Measurements from ENCODE around the gene RRAS2.
"Not testable (repeated sequence)": the region's sequence is repeated elsewhere in the genome, so short reads cannot be mapped to it uniquely, and the experiment has no call there.

The RRAS2 gene

DNA sequence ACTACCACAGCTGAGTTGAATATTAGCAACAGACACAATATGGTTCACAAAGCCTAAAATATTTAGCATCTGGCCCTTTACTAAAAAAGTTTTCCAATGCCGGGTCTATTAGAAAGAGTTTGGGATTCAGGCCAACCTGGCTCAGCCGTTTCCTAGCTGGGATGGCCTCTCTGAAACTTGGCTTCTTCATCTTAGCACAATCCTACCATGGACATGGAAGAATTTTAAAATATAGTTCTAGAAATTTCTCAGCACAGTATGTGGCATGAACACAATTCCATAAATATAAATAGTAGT lies 103.8 kb downstream of the RRAS2 start:
- DNase-seq (ENCODE audit: low read depth in 2 of 2) = no peak

- no peak for DNase-seq (ENCODE audit: low read depth in 2 of 2)
Measured at GRCh38 chr11:14254533-14255237, 104.3 kb downstream of the RRAS2 start.

- DNase-seq (ENCODE audit: low read depth in 2 of 2) = no peak
Measured at GRCh38 chr11:14253840-14254239, 105.1 kb downstream of the RRAS2 start.

DNA sequence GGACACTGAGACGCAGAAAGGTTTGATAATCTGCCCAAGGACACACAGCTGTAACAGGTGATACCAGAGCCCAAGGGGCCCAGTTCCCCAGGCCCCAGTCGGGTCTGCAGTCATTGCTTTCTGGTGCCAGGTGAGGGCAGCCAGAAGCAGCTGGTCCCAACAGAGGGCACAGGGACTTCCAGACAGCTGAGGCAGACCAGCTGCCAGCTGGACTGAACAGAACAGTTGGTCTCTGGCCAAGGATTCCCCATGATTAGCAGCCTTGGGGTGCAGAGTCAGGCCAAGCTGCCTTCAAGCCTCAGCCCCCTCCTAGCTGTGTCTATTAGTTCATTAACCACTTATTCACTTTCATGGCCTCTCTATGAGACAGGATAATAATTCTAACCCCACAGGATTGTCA lies 105.6 kb downstream of the RRAS2 start:
- DNase-seq (ENCODE audit: low read depth in 2 of 2) = no peak

- not testable (repeated sequence) for DNase-seq (ENCODE audit: low read depth in 2 of 2)
Measured at GRCh38 chr11:14252501-14252900, 106.5 kb downstream of the RRAS2 start.

DNA sequence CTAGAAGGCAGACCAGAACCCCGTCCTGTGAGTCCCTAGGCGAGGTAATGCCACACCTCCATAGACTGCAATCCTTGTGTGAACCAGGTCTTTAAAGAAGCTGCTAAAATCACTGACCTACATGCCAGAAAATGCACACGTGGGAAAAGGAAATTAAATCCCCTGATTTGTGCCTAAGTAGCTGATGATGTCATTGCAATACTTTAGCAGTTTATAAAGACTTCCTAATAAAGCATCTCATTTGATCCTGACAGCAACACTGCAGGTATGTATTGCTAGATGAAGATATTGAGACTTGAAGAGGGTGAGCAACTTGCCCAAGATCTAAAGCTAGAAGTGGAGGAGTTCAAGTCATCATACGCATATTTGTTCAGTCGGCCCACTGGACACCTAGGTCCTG lies 107.2 kb downstream of the RRAS2 start:
- no peak for DNase-seq (ENCODE audit: low read depth in 2 of 2)

- peak; percentile 30 to 56 for DNase-seq (ENCODE audit: low read depth in 2 of 2)
Measured at GRCh38 chr11:14249121-14249963, 109.6 kb downstream of the RRAS2 start.

DNA sequence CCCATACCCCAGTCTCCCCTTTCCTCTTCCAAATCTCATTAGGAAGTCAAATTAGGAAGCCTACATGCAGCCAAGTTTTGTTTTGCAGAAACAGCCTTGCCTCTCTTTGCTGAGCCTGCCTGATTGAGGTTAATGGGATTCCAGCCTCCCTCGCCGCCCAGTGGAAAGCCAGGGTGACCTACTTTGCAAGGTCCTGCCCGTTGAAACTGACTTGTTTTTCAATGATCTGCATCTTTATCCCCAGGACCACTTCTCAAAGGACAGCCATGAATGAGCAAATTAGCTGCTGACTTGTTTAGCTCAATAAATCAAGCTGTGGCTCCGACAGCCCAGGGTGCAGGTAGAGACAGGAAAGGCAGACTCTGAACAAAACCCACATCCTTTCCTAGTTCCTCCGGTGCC lies 110.4 kb downstream of the RRAS2 start:
- no peak for DNase-seq (ENCODE audit: low read depth in 2 of 2)

DNA sequence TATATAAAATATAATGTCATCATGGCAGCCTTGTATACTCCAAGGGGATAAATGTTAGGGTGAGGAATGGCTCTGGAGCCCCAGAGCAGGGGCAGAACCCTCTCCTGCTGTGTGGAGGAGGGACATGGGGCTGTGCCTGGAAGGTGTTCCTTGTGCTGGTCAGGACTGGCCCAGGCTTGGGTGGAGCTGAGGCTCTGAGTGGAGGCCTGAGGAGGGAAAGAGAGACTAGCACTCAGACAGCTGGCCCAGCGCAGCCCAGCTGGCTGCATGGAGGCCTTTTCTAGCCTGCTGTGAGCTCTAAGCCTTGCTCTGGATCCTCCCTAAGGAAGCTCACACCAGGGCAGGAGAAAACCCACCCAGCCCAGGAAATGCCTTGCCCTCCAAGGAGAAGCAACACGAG lies 113.5 kb downstream of the RRAS2 start:
- no peak for DNase-seq (ENCODE audit: low read depth in 2 of 2)

- DNase-seq (ENCODE audit: low read depth in 2 of 2) = no peak
Measured at GRCh38 chr11:14244926-14245325, 114.1 kb downstream of the RRAS2 start.

- no peak for DNase-seq (ENCODE audit: low read depth in 2 of 2)
Measured at GRCh38 chr11:14242733-14243132, 116.2 kb downstream of the RRAS2 start.

- DNase-seq (ENCODE audit: low read depth in 2 of 2) = no peak
Measured at GRCh38 chr11:14242187-14242586, 116.8 kb downstream of the RRAS2 start.

- no peak for DNase-seq (ENCODE audit: low read depth in 2 of 2)
Measured at GRCh38 chr11:14240951-14241350, 118.0 kb downstream of the RRAS2 start.

- no peak for DNase-seq (ENCODE audit: low read depth in 2 of 2)
Measured at GRCh38 chr11:14240221-14240620, 118.8 kb downstream of the RRAS2 start.

- DNase-seq (ENCODE audit: low read depth in 2 of 2) = no peak
Measured at GRCh38 chr11:14237444-14237961, 121.5 kb downstream of the RRAS2 start.

GRCh38 chr11:14235701-14236100 lies 123.3 kb downstream of the RRAS2 start:
- no peak for DNase-seq (ENCODE audit: low read depth in 2 of 2)

DNA sequence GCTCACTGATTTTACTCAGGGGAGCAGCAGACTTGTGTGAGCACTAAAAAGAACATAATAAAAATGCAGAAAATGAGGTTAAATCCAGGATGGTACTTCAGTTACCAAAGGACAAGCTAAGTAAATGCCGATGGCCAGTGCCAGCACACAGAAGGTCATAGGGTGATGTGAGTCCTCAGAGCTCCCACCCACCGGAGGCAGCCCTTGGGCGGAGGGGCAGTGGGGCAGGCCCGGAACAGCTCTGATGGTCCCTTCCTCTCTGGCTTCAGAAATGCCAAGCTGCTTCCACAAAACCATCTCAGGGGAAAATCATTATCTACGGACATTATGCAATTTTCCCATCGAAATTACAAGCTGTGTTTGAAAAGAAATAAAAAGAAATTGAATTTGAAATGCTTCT lies 124.5 kb downstream of the RRAS2 start:
- DNase-seq (ENCODE audit: low read depth in 2 of 2) = no peak

DNA sequence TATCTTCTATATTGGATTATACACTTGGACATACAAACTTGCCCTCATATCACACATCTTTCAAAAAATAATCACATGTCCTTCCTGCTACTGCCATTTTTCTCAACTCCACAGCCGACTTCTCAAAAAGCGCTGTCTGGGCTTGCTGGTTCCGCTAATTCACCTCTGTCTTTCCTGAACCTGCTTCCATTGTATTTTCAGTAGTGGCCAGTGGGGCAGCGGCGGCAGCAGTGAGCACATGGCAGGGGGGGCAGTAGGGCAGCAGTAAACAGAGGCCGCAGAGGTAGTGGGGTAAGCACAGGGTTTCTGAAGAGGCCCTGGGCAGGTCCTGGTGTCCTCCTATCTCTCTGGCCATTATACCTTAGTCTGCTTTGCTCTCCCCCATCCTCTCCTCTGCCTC lies 126.3 kb downstream of the RRAS2 start:
- no peak for DNase-seq (ENCODE audit: low read depth in 2 of 2)

DNA sequence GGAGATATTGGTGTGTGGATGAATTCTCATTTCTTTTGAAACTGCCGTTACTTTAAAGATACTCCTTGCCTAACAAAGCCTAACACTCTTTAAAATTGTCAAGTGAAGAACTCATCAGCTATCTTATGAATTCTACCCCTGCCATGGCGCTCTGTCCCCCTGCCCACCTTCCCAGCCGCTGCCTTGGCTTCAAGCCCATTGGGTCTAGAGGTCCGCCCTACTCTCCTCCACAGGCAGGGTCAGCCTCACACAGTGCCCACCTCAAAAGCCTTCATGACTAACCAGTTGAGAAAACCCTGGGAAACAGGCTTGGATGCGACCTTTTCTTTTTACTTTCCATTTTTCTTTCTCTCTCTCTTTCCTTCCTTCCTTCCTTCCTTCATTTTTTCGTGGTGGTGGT lies 128.6 kb downstream of the RRAS2 start:
- DNase-seq (ENCODE audit: low read depth in 2 of 2) = no peak

DNA sequence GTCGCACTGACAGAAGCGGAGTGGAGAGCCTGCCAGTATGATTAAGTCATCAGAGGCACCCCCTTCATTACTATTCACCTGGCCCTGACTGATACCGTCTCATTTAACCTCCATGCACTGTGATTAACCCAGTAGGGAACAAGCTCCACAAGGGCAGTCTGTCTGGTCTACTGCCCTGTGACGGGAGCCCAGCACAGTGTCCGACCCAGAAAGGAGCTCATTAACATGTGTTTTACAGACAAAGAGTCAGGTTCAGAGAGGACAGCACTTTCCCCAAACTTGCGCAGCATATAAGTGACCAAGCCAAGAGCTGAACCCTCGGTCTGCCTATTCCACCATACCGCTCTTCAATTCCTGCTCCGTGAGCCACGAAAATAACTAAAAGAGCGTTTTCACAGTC lies 129.5 kb downstream of the RRAS2 start:
- no peak for DNase-seq (ENCODE audit: low read depth in 2 of 2)

- no peak for DNase-seq (ENCODE audit: low read depth in 2 of 2)
Measured at GRCh38 chr11:14228356-14228755, 130.6 kb downstream of the RRAS2 start.

All from stimulated activated CD8-positive, alpha-beta memory T cell treated with anti-CD3 and anti-CD28 coated beads, Interleukin-7, amount 100 ng/mL, for 4 hours (primary cell).